Activated CD4-positive, alpha-beta T cell treated with anti-CD3 and anti-CD28 coated beads, Interleukin-2, amount 50 U/mL, for 1 hour (primary cell): ENCODE data around the gene CGB8.
"Not testable (repeated sequence)": the region's sequence is repeated elsewhere in the genome, so short reads cannot be mapped to it uniquely, and the experiment has no call there.

ENCODE experiments used
- DNase-seq: peaks from one replicate; pipeline ENCODE4 v3.0.0-alpha.2; 2020

CGB8 gene

DNA sequence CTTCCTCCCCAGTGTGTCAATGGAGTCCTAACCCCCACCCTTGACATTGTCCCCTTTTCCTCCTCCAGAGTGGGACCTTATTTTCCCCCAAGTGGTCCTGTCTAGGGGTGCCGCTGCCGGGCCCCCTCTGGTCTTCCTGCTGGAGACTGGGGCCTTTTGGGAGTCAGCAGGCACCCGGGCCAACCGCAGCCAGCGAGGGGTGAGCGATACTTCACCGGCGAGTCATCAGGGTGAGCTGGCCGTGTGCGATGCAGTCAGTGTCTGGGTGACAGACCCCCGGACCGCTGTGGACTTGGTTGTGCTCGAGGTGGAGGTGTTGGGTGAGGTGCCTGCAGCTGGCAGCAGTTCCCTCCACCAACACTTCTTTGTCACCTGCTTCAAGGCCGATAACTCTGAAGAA lies 19.2 kb downstream of the CGB8 start:
- DNase-seq, result not testable (repeated sequence)

DNA sequence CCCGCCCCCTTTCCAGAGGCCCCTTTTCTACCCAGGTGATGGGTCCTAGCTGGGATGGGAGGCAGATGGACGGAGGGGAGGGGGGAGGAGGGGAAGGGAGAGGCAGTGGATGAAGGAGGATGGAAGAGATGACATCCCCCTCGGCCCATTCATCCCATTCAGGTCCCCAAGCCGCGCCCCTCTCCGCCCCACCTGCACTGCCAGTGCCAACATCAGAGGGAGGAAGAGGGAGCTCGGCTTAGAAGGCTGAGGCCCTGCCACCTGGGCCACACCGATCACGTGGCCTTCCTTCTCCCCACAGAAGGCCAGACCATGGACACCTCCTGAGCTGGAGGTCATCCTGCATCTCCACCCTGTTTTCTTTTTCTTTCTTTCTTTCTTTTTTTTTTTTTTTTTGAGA lies 20.2 kb downstream of the CGB8 start:
- not testable (repeated sequence) for DNase-seq

- not testable (repeated sequence) for DNase-seq
Measured at GRCh38 chr19:49025599-49025998, 23.3 kb downstream of the CGB8 start.

DNA sequence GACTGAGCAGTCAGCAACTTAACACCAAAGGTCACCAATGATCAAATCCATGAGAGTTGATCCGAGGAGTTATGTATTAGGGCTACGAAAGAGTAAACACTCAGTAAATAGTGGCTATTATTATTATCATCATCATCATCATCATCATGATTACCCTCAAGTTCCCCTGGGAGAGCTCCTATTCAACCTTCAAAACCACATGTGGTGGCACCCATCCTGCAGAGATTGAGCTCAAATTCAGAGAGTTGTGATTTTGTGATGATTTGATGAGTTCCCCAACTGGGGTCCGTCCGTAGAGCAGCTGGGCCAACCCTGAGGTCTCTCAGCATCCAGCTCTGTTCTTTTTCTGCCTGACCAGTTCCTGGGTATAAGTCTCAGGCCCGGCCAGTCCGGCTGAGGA lies 23.8 kb downstream of the CGB8 start:
- not testable (repeated sequence) for DNase-seq

DNA sequence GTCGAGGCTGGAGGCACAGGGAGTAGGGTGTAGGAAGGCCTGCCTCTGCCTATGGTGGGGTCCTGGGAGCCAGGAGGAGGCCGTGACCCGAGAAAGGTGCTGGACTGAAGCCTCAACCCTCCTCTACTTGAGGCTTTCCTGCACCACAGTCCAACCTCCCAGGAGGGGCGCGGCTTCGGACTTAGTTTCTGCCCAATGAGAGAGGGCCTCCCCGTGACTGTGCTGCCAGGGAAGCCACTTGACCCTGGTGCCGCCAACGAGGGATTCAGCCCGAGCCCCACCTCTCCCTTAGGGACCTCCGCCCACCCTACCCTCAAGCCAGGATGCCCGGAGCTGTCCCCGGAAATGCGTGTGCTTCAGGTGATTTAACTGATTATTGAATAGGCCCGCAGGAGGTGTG lies 24.7 kb downstream of the CGB8 start, which contains the start of gene CGB3:
Gene CGB3, minus strand, starts transcription at position 101 of the 400 bp plus-strand sequence. CDS start 362 bp downstream, outside the sequence.
- DNase-seq, result not testable (repeated sequence)

DNA sequence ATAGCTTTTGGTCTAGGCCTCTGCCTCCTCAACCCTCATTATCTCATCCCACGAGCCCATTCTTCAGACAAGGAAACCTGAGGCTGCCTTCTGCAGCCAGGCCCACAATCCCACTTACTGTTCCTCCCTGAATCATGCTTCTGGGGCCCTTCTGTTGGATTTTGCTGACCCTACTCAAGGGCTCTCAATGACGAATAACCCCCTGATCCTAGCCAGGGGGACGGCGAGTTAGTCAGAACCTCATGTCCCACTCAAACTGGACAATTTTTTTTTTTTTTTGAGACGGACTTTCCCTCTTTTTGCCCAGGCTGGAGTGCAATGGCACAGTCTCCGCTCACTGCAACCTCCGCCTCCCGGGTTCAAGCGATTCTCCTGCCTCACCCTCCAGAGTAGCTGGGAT lies 26.8 kb downstream of the CGB8 start:
- DNase-seq, result no peak

GRCh38 chr19:49020931-49021895 lies 27.7 kb downstream of the CGB8 start:
- DNase-seq, result no peak

DNA sequence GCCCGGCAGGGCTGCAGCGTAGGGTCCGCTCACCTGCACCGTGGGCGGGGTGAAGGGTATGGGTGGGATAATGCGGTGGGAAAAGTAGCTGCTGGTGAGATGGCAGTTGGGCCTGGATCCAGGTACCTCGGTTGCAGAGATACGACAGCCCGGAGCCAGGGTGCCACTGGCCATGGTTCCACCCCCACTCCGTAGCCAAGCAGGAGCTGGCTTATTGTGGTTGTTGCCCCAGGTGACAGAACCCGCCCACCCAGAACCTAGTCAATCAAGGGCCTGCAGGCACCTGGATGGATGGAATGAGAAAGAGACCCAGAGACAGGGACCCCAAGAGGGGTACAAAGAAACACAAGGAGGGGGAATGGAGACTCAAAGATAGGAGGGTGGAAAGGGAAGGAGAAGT lies 28.6 kb downstream of the CGB8 start:
- DNase-seq, result no peak

GRCh38 chr19:49019242-49019932 lies 29.5 kb downstream of the CGB8 start:
- DNase-seq, result peak; percentile 62

DNA sequence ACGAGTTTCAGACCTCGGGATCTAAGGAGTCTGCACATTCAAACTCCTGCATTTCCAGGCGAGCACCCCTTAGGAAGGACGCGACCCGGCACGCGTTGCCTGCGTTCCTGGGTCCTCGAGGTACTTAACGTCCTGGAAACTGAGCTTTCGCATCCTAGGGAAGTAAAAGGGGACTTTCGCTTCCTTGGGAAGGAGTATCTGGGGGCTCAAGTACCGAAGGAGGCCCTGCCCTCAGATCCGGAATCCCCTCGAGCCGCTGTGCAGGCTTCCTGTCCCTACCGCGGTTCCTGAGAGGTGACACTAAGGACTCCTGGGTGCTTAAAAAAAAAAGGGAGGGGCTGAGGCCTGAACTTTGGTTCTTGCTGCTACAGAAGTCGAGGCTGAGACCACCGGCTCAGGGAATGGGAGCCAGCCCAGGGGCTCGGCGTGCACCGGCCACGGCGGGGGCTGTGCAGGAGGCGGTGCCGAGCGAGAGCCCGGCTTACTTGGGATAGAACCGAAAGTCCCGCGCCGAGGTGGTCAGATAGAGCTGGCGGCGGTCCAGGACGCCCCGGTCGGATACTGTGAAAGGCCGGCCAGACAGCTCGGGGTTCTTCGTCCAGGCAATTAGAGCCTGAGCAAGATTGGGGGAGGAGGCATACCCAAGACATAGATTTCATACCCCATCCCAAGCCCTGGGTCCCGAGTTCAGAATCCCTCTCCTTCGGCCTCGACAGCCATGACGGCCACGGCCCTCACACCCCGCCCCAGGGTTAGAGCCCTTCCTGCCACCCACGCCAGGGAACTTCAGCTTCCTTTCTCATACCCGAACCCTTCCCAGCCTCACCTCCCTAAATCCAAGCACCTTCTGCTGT lies 30.3 kb downstream of the CGB8 start:
- DNase-seq, result not testable (repeated sequence)

- DNase-seq, result peak; percentile 68
Measured at GRCh38 chr19:49017666-49018351, 31.1 kb downstream of the CGB8 start.

GRCh38 chr19:49017041-49017665 lies 31.8 kb downstream of the CGB8 start, which contains the start of gene LHB:
LHB (minus strand) TSS chr19:49017091; CDS start chr19:49017081, 10 bp downstream.
- DNase-seq, result no peak

DNA sequence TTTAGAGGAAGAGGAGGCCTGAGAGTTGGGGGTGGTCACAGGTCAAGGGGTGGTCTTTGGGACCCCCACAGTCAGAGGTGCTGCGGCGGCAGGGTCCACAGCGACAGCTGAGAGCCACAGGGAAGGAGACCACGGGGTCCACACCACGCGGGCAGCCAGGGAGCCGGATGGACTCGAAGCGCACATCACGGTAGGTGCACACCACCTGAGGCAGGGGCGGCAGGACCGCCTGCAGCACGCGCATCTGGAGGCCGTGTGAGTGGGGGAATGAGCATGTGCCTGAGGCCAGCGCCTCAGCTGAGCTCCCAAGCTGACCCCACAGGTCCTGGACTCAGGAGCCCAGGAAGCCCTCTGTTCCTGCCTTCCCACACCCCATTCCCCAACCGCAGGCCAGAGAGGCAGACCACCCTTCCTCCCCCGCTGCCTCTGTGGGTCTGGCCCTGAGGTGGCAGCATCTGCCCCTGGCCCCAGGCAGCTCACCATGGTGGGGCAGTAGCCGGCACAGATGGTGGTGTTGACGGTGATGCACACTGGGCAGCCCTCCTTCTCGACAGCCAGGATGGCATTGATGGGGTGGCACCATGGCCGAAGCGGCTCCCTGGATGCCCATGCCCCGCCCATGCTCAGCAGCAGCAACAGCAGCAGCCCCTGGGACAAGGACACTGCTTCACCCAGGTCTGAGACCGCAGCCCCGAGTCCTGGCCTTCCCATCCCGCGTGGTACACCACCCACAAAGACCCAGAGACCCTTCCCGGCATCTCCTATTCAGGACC lies 32.7 kb downstream of the CGB8 start:
- DNase-seq, result no peak

GRCh38 chr19:49014870-49015255 lies 34.0 kb downstream of the CGB8 start:
- no peak for DNase-seq

GRCh38 chr19:49014123-49014869 lies 34.6 kb downstream of the CGB8 start:
- DNase-seq, result no peak

DNA sequence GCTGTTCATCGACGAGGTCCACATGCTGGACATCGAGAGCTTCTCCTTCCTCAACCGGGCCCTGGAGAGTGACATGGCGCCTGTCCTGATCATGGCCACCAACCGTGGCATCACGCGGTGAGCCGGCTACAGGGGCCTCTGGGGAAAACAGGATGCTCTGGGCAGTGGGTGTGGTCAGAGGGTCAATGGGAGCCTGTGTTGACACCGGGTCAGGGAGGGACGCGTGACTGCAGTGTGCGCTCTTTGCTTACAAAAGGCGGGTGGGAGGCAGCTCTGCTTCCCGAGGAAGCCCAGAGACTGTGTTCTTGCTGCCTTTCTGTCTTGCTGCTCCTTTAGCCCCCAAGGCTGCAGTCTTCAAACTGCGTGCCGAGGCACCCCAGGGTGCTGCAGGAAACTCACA lies 37.7 kb downstream of the CGB8 start:
- DNase-seq, result no peak

DNA sequence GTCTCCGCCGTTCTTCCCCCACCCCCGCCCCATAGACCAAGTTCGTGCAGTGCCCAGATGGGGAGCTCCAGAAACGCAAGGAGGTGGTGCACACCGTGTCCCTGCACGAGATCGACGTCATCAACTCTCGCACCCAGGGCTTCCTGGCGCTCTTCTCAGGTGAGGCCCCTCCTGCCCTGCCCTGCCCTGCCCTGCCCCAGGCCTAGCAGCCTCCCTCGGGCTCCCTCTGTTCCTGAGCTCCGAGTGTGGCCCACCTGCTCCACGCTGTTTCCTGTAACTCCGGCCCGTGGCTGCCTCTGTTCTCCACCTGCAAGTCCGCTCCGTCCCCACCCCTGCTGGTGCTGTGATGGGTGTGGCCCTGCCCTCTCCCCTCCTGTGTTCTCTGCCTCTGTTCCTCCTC lies 38.5 kb downstream of the CGB8 start:
- no peak for DNase-seq

GRCh38 chr19:49009828-49010227 lies 39.1 kb downstream of the CGB8 start:
- DNase-seq, result no peak

DNA sequence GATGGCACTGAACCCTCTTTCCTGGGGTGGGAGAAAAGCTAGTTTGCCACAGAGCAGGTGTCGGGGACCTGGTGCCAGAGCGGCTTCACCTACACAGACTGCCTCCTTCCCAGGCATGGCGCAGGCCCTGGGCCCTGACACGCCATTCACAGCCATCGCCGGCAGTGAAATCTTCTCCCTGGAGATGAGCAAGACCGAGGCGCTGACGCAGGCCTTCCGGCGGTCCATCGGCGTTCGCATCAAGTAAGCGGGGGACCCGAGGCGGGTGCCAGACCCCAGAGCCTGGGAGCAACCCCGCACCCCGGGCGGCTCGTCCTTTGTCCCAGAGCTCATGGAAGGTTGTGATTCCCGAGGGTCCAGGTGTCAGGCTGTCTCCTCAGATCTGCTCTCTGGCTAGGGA lies 42.0 kb downstream of the CGB8 start:
- no peak for DNase-seq

DNA sequence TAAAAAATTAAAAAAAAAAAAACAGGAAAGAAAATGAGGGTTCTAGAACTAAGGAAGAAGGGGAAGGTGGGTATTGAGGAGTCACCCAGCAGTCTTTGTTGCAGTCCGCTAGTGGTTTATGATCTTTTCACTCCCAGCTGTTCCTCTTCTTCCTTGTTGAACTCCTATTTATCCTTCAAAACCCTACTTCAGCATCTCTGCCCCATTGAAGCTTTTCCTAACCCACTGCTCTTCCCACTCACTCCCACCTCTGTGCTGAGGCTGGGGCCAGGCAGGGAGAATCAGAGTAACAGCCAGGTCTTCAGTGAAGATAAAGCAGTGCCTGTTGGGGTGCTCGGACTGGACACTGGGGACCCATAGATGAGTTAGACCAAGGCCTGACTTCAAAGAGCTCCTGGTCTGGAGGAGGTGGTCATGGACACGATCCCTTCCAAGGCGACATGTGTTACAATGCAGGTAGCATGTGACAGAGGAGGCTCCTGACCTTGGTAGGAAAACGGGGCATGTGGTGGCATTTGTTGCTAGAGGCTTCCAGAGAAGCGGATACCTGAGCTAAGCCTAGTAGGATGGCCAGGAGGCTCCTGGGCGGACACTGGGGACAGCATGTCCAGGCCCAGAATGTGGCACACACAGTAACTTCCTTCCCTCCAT lies 43.8 kb downstream of the CGB8 start:
- DNase-seq, result no peak
